Caco-2 (cell line): Measurements from ENCODE around the gene DSCAML1. TPM values are rescaled to one million over a fixed set of nuclear protein-coding genes. Genes with fewer than 3 reads are reported as not detected.

ENCODE experiments used
- BruUV-seq: library from RNA; stranded (reverse); fragments of 400-500 nt; replicated peaks from 2 replicates; lab custom pipeline; 2021; lab: Mats Ljungman, UMichigan
- CTCF ChIA-PET: fragments of 300-600 bp; sonication (Branson Sonifier 250); formaldehyde crosslinking; loops from one replicate; lab custom pipeline; 2022; ENCODE audit warnings: antibody characterized with exemption; lab: Charles Lee
- POLR2A ChIA-PET: fragments of 300-600 bp; sonication (Branson Sonifier 250); formaldehyde crosslinking; loops from one replicate; lab custom pipeline; 2022; ENCODE audit warnings: antibody characterized with exemption; lab: Charles Lee
- DNase-seq, 2 experiments: peaks; one replicate each; pipeline versions ENCODE4 v3.0.0 to v3.0.0-alpha.2; 2020 to 2022
- H3K27me3 ChIP-seq: replicated peaks from 2 replicates; pipeline ENCODE4 v1.6.0; 2011; ENCODE audit warnings: low read length; ENCODE audit not compliant: control insufficient read depth, insufficient read depth
- H3K36me3 ChIP-seq: 2 replicates; pipeline ENCODE4 v1.5.1; 2011; ENCODE audit warnings: low read length; ENCODE audit not compliant: control insufficient read depth, insufficient read depth
- H3K4me1 ChIP-seq: fragments of 250-450 bp; sonication (Bioruptor Pico); 2 replicates; pipeline ENCODE4 v1.5.1; 2020; ENCODE audit warnings: mild to moderate bottlenecking
- H3K4me3 ChIP-seq: 2 replicates; pipeline ENCODE4 v1.5.1; 2011; ENCODE audit warnings: low read depth, mild to moderate bottlenecking, control low read depth, low read length
- H3K9me3 ChIP-seq: fragments of 250-450 bp; sonication (Bioruptor Pico); 2 replicates; pipeline ENCODE4 v1.5.1; 2020; ENCODE audit warnings: mild to moderate bottlenecking, moderate library complexity
- H3K27ac Mint-ChIP-seq: one replicate; pipeline ENCODE4 v1.8.0; 2022; ENCODE audit warnings: mixed read lengths; ENCODE audit not compliant: unreplicated experiment
- H3K27me3 Mint-ChIP-seq: one replicate; pipeline ENCODE4 v1.8.0; 2022; ENCODE audit warnings: mixed read lengths; ENCODE audit not compliant: insufficient read depth, unreplicated experiment
- H3K36me3 Mint-ChIP-seq: one replicate; pipeline ENCODE4 v1.8.0; 2022; ENCODE audit warnings: mild to moderate bottlenecking, mixed read lengths; ENCODE audit not compliant: insufficient read depth, unreplicated experiment
- H3K4me1 Mint-ChIP-seq: one replicate; pipeline ENCODE4 v1.8.0; 2022; ENCODE audit warnings: low read depth, mixed read lengths; ENCODE audit not compliant: unreplicated experiment
- H3K4me3 Mint-ChIP-seq: one replicate; pipeline ENCODE4 v1.8.0; 2022; ENCODE audit warnings: mild to moderate bottlenecking, moderate library complexity, mixed read lengths; ENCODE audit not compliant: unreplicated experiment
- H3K9me3 Mint-ChIP-seq: one replicate; pipeline ENCODE4 v1.8.0; 2022; ENCODE audit warnings: mixed read lengths; ENCODE audit not compliant: unreplicated experiment
- intact Hi-C: fragments of 100-400 bp; cut with micrococcal nuclease; formaldehyde crosslinking; loops from one replicate; pipeline ENCODE4 v1.10.0; 2022; ENCODE audit not compliant: unreplicated experiment
- total RNA-seq: library from RNA; stranded (reverse); gene quantifications from 2 replicates; pipeline ENCODE4 v1.2.3, GENCODE V29; 2022
- TF ChIP-seq, protein P1 (sequence below), 2 experiments: fragments of 200-600 bp in 1 of 2; IDR thresholded peaks; 1 replicate in 1 of 2; 2 replicates in 1 of 2; pipeline versions ENCODE4 v1.5.1 to v1.8.0; 2011 to 2022; ENCODE audit warnings: antibody characterized with exemption in 1 of 2, control low read depth in 1 of 2, inconsistent platforms in 1 of 2, low read depth in 1 of 2, low read length in 1 of 2, mild to moderate bottlenecking in 1 of 2, moderate library complexity in 1 of 2; ENCODE audit not compliant: insufficient read depth in 1 of 2, severe bottlenecking in 1 of 2, unreplicated experiment in 1 of 2

Gene DSCAML1
- total RNA-seq, 1 experiment from 2014 or later = not detected

DNA sequence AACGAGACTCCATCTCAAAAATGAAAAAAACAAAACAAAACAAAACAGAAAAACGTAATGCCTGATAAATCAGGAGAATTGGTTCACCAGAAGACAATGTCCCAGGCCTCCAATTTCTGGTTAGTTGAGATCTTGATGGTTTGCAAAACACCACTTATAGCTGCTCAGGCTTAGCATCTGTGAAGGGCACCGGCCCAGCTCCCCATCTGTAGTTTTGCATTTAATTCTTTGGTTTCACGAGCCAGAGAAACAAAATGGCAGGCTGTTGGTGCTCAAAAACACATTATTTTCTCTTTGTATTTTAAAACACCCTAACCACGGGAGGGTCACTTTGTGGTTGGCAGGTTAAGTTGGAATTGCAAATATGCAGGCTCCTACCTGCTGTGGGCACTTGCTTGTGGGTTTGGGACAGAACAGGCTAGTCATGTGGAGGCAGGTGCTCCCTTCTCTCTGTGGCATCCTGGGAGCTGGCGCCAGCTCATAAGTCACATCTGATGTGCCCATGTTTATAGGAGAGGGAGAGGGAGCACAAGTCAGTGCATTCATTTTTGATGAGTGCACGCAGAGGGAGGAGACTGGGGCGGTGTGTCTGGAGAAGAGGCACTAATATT, 323.4 kb downstream of the DSCAML1 start:
- Mint-ChIP-seq H3K36me3 (no peaks in the 10 kb centered on the region), H3K27me3 (peaks cover 24% of the 10 kb centered on the region), H3K27ac (no peak overlapping the region), H3K4me3 (no peak overlapping the region), H3K9me3 (no peaks in the 10 kb centered on the region), H3K4me1 (no peaks in the 10 kb centered on the region)
- Histone ChIP-seq H3K27me3 (peaks cover 4% of the 10 kb centered on the region), H3K36me3 (no peaks in the 10 kb centered on the region), H3K4me3 (no peak overlapping the region), H3K9me3 (no peaks in the 10 kb centered on the region), H3K4me1 (no peaks in the 10 kb centered on the region)
- ChIA-PET POLR2A (no interaction called here), CTCF (interaction anchor here (2.5 kb wide), 1 partner anchor 47 kb away, joined by 8 read pairs; no protein-coding TSS in a partner anchor)
- intact Hi-C loops = no loop called here
- DNase-seq = no peak
- TF ChIP-seq, protein P1, sequence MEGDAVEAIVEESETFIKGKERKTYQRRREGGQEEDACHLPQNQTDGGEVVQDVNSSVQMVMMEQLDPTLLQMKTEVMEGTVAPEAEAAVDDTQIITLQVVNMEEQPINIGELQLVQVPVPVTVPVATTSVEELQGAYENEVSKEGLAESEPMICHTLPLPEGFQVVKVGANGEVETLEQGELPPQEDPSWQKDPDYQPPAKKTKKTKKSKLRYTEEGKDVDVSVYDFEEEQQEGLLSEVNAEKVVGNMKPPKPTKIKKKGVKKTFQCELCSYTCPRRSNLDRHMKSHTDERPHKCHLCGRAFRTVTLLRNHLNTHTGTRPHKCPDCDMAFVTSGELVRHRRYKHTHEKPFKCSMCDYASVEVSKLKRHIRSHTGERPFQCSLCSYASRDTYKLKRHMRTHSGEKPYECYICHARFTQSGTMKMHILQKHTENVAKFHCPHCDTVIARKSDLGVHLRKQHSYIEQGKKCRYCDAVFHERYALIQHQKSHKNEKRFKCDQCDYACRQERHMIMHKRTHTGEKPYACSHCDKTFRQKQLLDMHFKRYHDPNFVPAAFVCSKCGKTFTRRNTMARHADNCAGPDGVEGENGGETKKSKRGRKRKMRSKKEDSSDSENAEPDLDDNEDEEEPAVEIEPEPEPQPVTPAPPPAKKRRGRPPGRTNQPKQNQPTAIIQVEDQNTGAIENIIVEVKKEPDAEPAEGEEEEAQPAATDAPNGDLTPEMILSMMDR (IDR thresholded peaks at IDR 0.05; ENCODE audit: insufficient read depth in 1 of 2, low read depth in 1 of 2, low read length in 1 of 2, severe bottlenecking in 1 of 2, unreplicated experiment in 1 of 2) = no peak
- BruUV-seq = no TSS peak

GRCh38 chr11:117471776-117472175, 325.2 kb downstream of the DSCAML1 start:
- Mint-ChIP-seq H3K9me3 (no peaks in the 10 kb centered on the region), H3K36me3 (no peaks in the 10 kb centered on the region), H3K4me3 (no peak overlapping the region), H3K27ac (no peak overlapping the region), H3K27me3 (peaks cover 29% of the 10 kb centered on the region), H3K4me1 (no peaks in the 10 kb centered on the region)
- peaks cover 2% of the 10 kb centered on the region; the same call in 1 of the 2 replicates for H3K27me3 ChIP-seq
- no TSS peak for BruUV-seq
- POLR2A ChIA-PET = interaction anchor here (0.7 kb wide), 1 partner anchor 28 kb away, joined by 3 read pairs; no protein-coding TSS in a partner anchor
- no peak overlapping the region for H3K4me3 ChIP-seq
- intact Hi-C loops = no loop called here
- no peaks in the 10 kb centered on the region for H3K36me3 ChIP-seq
- CTCF ChIA-PET = interaction anchor here (1.0 kb wide), 1 partner anchor 347 kb away, joined by 3 read pairs; no protein-coding TSS in a partner anchor
- TF ChIP-seq, protein P1 (IDR thresholded peaks at IDR 0.05; ENCODE audit: insufficient read depth in 1 of 2, low read depth in 1 of 2, low read length in 1 of 2, severe bottlenecking in 1 of 2, unreplicated experiment in 1 of 2) = no peak
- H3K9me3 ChIP-seq = no peaks in the 10 kb centered on the region
- H3K4me1 ChIP-seq = no peaks in the 10 kb centered on the region
- no peak for DNase-seq

- no TSS peak for BruUV-seq
- no peak overlapping the region for H3K27ac Mint-ChIP-seq
- Histone ChIP-seq H3K9me3 (no peaks in the 10 kb centered on the region), H3K4me1 (no peaks in the 10 kb centered on the region), H3K4me3 (no peak overlapping the region), H3K27me3 (peaks cover 2% of the 10 kb centered on the region; the same call in 1 of the 2 replicates), H3K36me3 (no peaks in the 10 kb centered on the region)
- TF ChIP-seq, protein P1 (IDR thresholded peaks at IDR 0.05; ENCODE audit: insufficient read depth in 1 of 2, low read depth in 1 of 2, low read length in 1 of 2, severe bottlenecking in 1 of 2, unreplicated experiment in 1 of 2) = no peak
- H3K36me3 Mint-ChIP-seq = no peaks in the 10 kb centered on the region
- DNase-seq = no peak
- no peaks in the 10 kb centered on the region for H3K4me1 Mint-ChIP-seq
- ChIA-PET POLR2A (no interaction called here), CTCF (interaction anchor here (0.5 to 1.0 kb wide), 3 partner anchors 44 to 348 kb away, joined by 3 read pairs; no protein-coding TSS in a partner anchor)
- intact Hi-C loops = no loop called here
- no peaks in the 10 kb centered on the region for H3K9me3 Mint-ChIP-seq
- H3K27me3 Mint-ChIP-seq = peaks cover 29% of the 10 kb centered on the region
- H3K4me3 Mint-ChIP-seq = no peak overlapping the region
These were observed 326.4 kb downstream of the DSCAML1 start for GRCh38 chr11:117470576-117470975.
